K562 (cell line): ENCODE data around the gene EDEM1. TPM values are rescaled to one million over a fixed set of nuclear protein-coding genes. Genes with fewer than 3 reads are reported as not detected.

Source experiments
- ATAC-seq: fragments of 200-7000 bp; cut with Tn5 transposase; 3 replicates; pipeline ENCODE4 v1.9.1; 2020; ENCODE audit warnings: moderate library complexity
- BruUV-seq: library from RNA; stranded (reverse); fragments of 400-500 nt; replicated peaks from 2 replicates; lab custom pipeline; 2021; lab: Mats Ljungman, UMichigan
- CTCF ChIA-PET: fragments of 300-600 bp; formaldehyde crosslinking; extraction: SDS; loops from one replicate; lab custom pipeline; 2021; ENCODE audit warnings: low intra/inter-chr PET ratio; lab: Yijun Ruan, JAX
- POLR2A ChIA-PET: fragments of 300-600, 350-650 bp; sonication (Branson Sonifier 250); formaldehyde crosslinking; extraction: SDS; loops from one replicate; lab custom pipeline; 2021; ENCODE audit warnings: antibody characterized with exemption, inconsistent platforms; lab: Yijun Ruan, JAX
- DNase-seq, 4 experiments: peaks; one replicate each; pipeline versions ENCODE4 v3.0.0 to v3.0.0-alpha.2; 2011 to 2018; ENCODE audit warnings: low spot score in 3 of 4, mixed read lengths in 3 of 4; ENCODE audit errors: extremely low read depth in 1 of 4
- FAIRE-seq: peaks from 2 replicates; lab custom pipeline; 2011; peaks lifted over from hg19 to GRCh38; lab: Jason Lieb, UNC
- H2AFZ ChIP-seq: 2 replicates; pipeline ENCODE4 v1.6.0; 2011; ENCODE audit warnings: low read depth, low read length, control low read depth, inconsistent platforms
- H3K27ac ChIP-seq: fragments of 200-600 bp; 3 replicates; pipeline ENCODE4 v1.8.0; 2011; ENCODE audit warnings: low read depth, mild to moderate bottlenecking, control low read depth, inconsistent platforms, low read length, moderate library complexity, mixed read lengths; ENCODE audit errors: extremely low read depth
- H3K27me3 ChIP-seq, 2 experiments: fragments of 300-600 bp in 1 of 2; 2 replicates in 1 of 2; 3 replicates in 1 of 2; pipeline versions ENCODE4 v1.6.0 to v1.8.0; 2011; ENCODE audit warnings: inconsistent platforms in 2 of 2, low read length in 2 of 2, mild to moderate bottlenecking in 1 of 2, mixed read lengths in 1 of 2, moderate library complexity in 1 of 2; ENCODE audit not compliant: control insufficient read depth in 2 of 2, insufficient read depth in 2 of 2
- H3K36me3 ChIP-seq: fragments of 300-600 bp; 3 replicates; pipeline ENCODE4 v1.8.0; 2011; ENCODE audit warnings: mild to moderate bottlenecking, low read length, inconsistent platforms; ENCODE audit not compliant: control insufficient read depth, insufficient read depth
- H3K4me1 ChIP-seq, 2 experiments: fragments of 200-600 bp in 1 of 2; replicated peaks in 1 of 2; 2 replicates in 1 of 2; 3 replicates in 1 of 2; pipeline versions ENCODE4 v1.5.1 to v1.8.0; 2011; ENCODE audit warnings: inconsistent platforms in 2 of 2, low read length in 2 of 2, mild to moderate bottlenecking in 1 of 2, mixed read lengths in 1 of 2, moderate library complexity in 1 of 2; ENCODE audit not compliant: control insufficient read depth in 2 of 2, insufficient read depth in 2 of 2
- H3K4me2 ChIP-seq: 2 replicates; pipeline ENCODE4 v1.6.1; 2011; ENCODE audit warnings: low read length, control low read depth, inconsistent platforms, mixed read lengths; ENCODE audit not compliant: insufficient read depth
- H3K4me3 ChIP-seq: fragments of 200-600 bp; sonication (generic), shearing (Covaris generic); 2 replicates; pipeline ENCODE4 v1.5.1; 2016; ENCODE audit warnings: control low read depth, inconsistent platforms
- H3K79me2 ChIP-seq: fragments of 200-600 bp; 3 replicates; pipeline ENCODE4 v1.8.0; 2011; ENCODE audit warnings: low read length, inconsistent platforms; ENCODE audit not compliant: control insufficient read depth, insufficient read depth
- H3K9ac ChIP-seq, 2 experiments: 2 replicates each; pipeline versions ENCODE4 v1.6.0 to v1.6.1; 2011; ENCODE audit warnings: low read depth in 2 of 2, low read length in 2 of 2, control low read depth in 1 of 2, inconsistent platforms in 1 of 2, mild to moderate bottlenecking in 1 of 2, mixed read lengths in 1 of 2; ENCODE audit not compliant: insufficient read depth in 1 of 2
- H3K9me1 ChIP-seq: one replicate; pipeline ENCODE4 v1.6.0; 2011; ENCODE audit warnings: inconsistent platforms, mild to moderate bottlenecking, low read length, moderate library complexity; ENCODE audit not compliant: control insufficient read depth, insufficient read depth
- H3K9me3 ChIP-seq: replicated peaks from 2 replicates; pipeline ENCODE4 v1.5.1; 2011; ENCODE audit warnings: low read depth, low read length, inconsistent platforms; ENCODE audit not compliant: control insufficient read depth, insufficient read depth
- H4K20me1 ChIP-seq: replicated peaks from 2 replicates; pipeline ENCODE4 v1.6.1; 2011; ENCODE audit warnings: low read length, inconsistent platforms, mixed read lengths; ENCODE audit not compliant: control insufficient read depth, insufficient read depth
- HCFC1 ChIP-seq: IDR thresholded peaks from 2 replicates; pipeline ENCODE4 v1.6.1; 2012; ENCODE audit warnings: low read depth, low read length, improper control_type of control experiment
- PRDM10 ChIP-seq: fragments of 450-650 bp; IDR thresholded peaks from 2 replicates; pipeline ENCODE4 v1.6.1; 2018; ENCODE audit not compliant: partially characterized antibody
- WGBS: fragments of 100-300 bp; shearing (Covaris generic); methylation state at CpG from one replicate; pipeline ENCODE4 v1.1.6; 2016; ENCODE audit warnings: low coverage, mixed read lengths; ENCODE audit not compliant: insufficient coverage; ENCODE audit errors: missing lambda C conversion rate; 5-methylcytosine and 5-hydroxymethylcytosine counted together
- in situ Hi-C: fragments of 300-500 bp; cut with MboI; formaldehyde crosslinking; loops from 4 replicates; pipeline ENCODE4 v1.15.0; 2018; ENCODE audit warnings: inconsistent platforms, mixed read lengths
- intact Hi-C: fragments of 100-400 bp; cut with micrococcal nuclease; formaldehyde crosslinking; loops from 2 replicates; pipeline ENCODE4 v1.14.2; 2022
- polyA plus RNA-seq, 8 experiments: library from polyadenylated mRNA; depleted of rRNA in 4 of 8; stranded (reverse) in 5 of 8; unstranded in 3 of 8; fragments of >200 nt; fragmentation: Nextera tagmentation in 2 of 8; fragmentation: Illumina TruSeq in 1 of 8; extraction: Ambion mirVana in 2 of 8; extraction: Trizol in 1 of 8; gene quantifications; 2 replicates each; pipeline versions ENCODE4 v1.2.1 to v1.2.3, GENCODE V29; 2011 to 2014; ENCODE audit warnings: inconsistent platforms in 1 of 8, missing spikeins in 1 of 8
- total RNA-seq, 7 experiments: library from RNA; depleted of rRNA in 6 of 7; stranded (reverse); fragments of >200 nt in 6 of 7; fragmentation: Illumina TruSeq in 2 of 7; extraction: Trizol in 2 of 7; gene quantifications; 2 replicates each; pipeline versions ENCODE4 v1.2.1 to v1.2.3, GENCODE V29; 2011 to 2021; ENCODE audit warnings: low replicate concordance in 1 of 7

Gene EDEM1
- total and polyA plus RNA-seq, 9 of the 15 experiments (the other 6 are each of a cell fraction or from before 2014, with no cell fraction given) = 6.2 to 36.7 (median 14.3) TPM

- in situ Hi-C loops = no loop called here
- no peaks in the 10 kb centered on the region for H3K9me1 ChIP-seq
- ChIA-PET CTCF (no interaction called here), POLR2A (interaction anchor here (1.3 kb wide), 1 partner anchor 16 kb away, joined by 4 read pairs; no protein-coding TSS in a partner anchor)
- H2AFZ ChIP-seq = no peak overlapping the region
- H3K4me1 ChIP-seq = no peaks in the 10 kb centered on the region
- H3K9ac ChIP-seq = no peak overlapping the region
- H4K20me1 ChIP-seq = no peaks in the 10 kb centered on the region
- intact Hi-C loops = no loop called here
- no peak overlapping the region for H3K27ac ChIP-seq
- H3K27me3 ChIP-seq = peaks cover 61 to 67% of the 10 kb centered on the region in 2 experiments
- FAIRE-seq (no peak), DNase-seq (no peak), ATAC-seq (peak; percentile 30; the same call in 2 of the 3 replicates)
- no peaks in the 10 kb centered on the region for H3K36me3 ChIP-seq
- no peak overlapping the region for H3K4me3 ChIP-seq
- BruUV-seq = no TSS peak
- no peak overlapping the region for H3K4me2 ChIP-seq
- 0% methylated on average over 6 of the region's 6 CpGs for WGBS
- no peaks in the 10 kb centered on the region for H3K9me3 ChIP-seq
- no peaks in the 10 kb centered on the region for H3K79me2 ChIP-seq
- no peak for TF ChIP-seq HCFC1
- TF ChIP-seq PRDM10 = peak; percentile 58
Observed at GRCh38 chr3:5251196-5251583, 63.7 kb downstream of the EDEM1 start.
